OCI-LY3 (cell line): ENCODE data around the gene ARHGEF16.

ENCODE experiments used
- H2AFZ ChIP-seq: fragments of 200-600, 300-600 bp; shearing (Covaris generic); 2 replicates; pipeline ENCODE4 v1.6.0; 2014; ENCODE audit warnings: antibody characterized with exemption, low read depth, low read length
- H3K27ac ChIP-seq: fragments of 200-600, 300-600 bp; sonication (generic); 2 replicates; pipeline ENCODE4 v1.5.1; 2014; ENCODE audit warnings: mild to moderate bottlenecking, low read length, moderate library complexity, mixed read lengths
- H3K27me3 ChIP-seq: fragments of 200-600, 300-600 bp; sonication (generic); 2 replicates; pipeline ENCODE4 v1.6.1; 2014; ENCODE audit warnings: low read depth, low read length, mixed read lengths
- H3K36me3 ChIP-seq: fragments of 200-600, 300-600 bp; sonication (generic); replicated peaks from 2 replicates; pipeline ENCODE3; 2014; ENCODE audit warnings: low read depth, low read length, mixed read lengths
- H3K4me1 ChIP-seq: fragments of 300-600, 200-600 bp; sonication (generic); 2 replicates; pipeline ENCODE4 v1.6.1; 2014; ENCODE audit warnings: low read length, mixed read lengths
- H3K4me2 ChIP-seq: fragments of 200-600, 300-600 bp; sonication (generic); 2 replicates; pipeline ENCODE4 v1.6.1; 2014; ENCODE audit warnings: low read length, mixed read lengths
- H3K4me3 ChIP-seq: fragments of 300-600, 200-600 bp; sonication (generic); 2 replicates; pipeline ENCODE4 v1.5.1; 2014; ENCODE audit warnings: antibody characterized with exemption, mild to moderate bottlenecking, low read length, moderate library complexity
- H3K79me2 ChIP-seq: fragments of 300-600, 200-600 bp; shearing (Covaris generic); 2 replicates; pipeline ENCODE4 v1.6.1; 2014; ENCODE audit warnings: mild to moderate bottlenecking, low read length, mixed read lengths
- H3K9ac ChIP-seq: fragments of 300-600, 200-600 bp; shearing (Covaris generic); 2 replicates; pipeline ENCODE4 v1.6.0; 2014; ENCODE audit warnings: mild to moderate bottlenecking, low read length, moderate library complexity
- H3K9me3 ChIP-seq: fragments of 200-600, 300-600 bp; shearing (Covaris generic); 2 replicates; pipeline ENCODE4 v1.6.1; 2014; ENCODE audit warnings: low read length, mixed read lengths; ENCODE audit not compliant: insufficient read depth
- H4K20me1 ChIP-seq: fragments of 200-600, 300-600 bp; sonication (generic); 2 replicates; pipeline ENCODE4 v1.6.1; 2016; ENCODE audit warnings: low read length, mixed read lengths; ENCODE audit not compliant: insufficient read depth
- EZH2phosphoT487 ChIP-seq: fragments of 200-600 bp; shearing (Covaris generic); IDR thresholded peaks from 2 replicates; pipeline ENCODE4 v1.6.1; 2018; ENCODE audit warnings: antibody characterized with exemption, mixed run types, low read depth
- TF ChIP-seq, protein P1 (sequence below): fragments of 200-600, 300-600 bp; sonication (generic); IDR thresholded peaks from 2 replicates; pipeline ENCODE4 v1.5.1; 2014; ENCODE audit warnings: antibody characterized with exemption, low read length, low read depth

Gene ARHGEF16

DNA sequence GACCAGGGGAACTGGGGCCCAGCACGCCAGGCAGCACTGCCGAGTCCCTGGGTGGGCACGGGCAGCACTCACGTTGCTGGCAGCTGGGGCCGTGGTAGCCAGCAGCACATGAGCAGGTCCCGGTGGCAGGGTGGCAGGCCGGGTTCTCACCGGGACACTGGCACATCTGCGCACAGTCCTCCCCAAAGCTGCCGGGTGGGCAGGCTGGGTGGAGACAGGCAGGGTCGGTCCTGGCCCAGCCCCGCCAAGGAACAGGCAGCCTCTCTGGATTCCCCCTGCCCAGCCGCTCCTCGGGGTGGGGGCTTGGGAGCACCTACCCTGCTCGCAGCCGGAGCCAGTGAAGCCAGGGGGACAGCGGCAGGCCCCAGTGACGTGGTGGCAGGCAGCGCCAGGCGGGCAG, 42.5 kb downstream of the ARHGEF16 start:
- H3K4me2 ChIP-seq, result no peak overlapping the region
- H3K36me3 ChIP-seq, result no peaks in the 10 kb centered on the region
- no peaks in the 10 kb centered on the region for H3K9me3 ChIP-seq
- no peak overlapping the region for H3K9ac ChIP-seq
- no peak overlapping the region for H2AFZ ChIP-seq
- no peaks in the 10 kb centered on the region for H3K79me2 ChIP-seq
- H4K20me1 ChIP-seq, result no peaks in the 10 kb centered on the region
- TF ChIP-seq, protein P1, sequence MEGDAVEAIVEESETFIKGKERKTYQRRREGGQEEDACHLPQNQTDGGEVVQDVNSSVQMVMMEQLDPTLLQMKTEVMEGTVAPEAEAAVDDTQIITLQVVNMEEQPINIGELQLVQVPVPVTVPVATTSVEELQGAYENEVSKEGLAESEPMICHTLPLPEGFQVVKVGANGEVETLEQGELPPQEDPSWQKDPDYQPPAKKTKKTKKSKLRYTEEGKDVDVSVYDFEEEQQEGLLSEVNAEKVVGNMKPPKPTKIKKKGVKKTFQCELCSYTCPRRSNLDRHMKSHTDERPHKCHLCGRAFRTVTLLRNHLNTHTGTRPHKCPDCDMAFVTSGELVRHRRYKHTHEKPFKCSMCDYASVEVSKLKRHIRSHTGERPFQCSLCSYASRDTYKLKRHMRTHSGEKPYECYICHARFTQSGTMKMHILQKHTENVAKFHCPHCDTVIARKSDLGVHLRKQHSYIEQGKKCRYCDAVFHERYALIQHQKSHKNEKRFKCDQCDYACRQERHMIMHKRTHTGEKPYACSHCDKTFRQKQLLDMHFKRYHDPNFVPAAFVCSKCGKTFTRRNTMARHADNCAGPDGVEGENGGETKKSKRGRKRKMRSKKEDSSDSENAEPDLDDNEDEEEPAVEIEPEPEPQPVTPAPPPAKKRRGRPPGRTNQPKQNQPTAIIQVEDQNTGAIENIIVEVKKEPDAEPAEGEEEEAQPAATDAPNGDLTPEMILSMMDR, result no peak
- TF ChIP-seq EZH2phosphoT487, result no peak
- H3K4me1 ChIP-seq, result no peaks in the 10 kb centered on the region
- no peak overlapping the region for H3K27ac ChIP-seq
- no peaks in the 10 kb centered on the region for H3K27me3 ChIP-seq
- no peak overlapping the region for H3K4me3 ChIP-seq

DNA sequence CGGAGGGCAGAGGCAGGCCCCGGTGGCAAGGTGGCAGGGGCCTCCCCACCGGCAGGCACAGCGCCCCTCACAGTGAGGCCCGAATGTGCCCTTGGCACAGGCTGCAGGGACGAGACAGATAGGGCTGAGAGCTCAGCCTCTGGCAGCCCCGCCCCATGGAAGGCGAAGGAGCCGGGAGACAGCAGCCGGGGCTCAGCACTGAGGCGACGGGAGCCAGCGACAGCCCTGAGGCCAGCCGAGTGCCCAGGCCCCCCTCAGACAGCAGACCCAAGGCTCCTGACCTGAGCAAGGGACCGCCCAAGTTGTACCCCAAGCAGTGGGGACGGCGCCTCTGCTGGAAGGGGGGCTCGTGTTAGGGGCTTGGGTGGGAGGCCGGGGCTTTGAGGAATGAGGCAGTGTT, 43.1 kb downstream of the ARHGEF16 start:
- Histone ChIP-seq H4K20me1 (no peaks in the 10 kb centered on the region), H2AFZ (no peak overlapping the region), H3K27ac (no peak overlapping the region), H3K4me1 (no peaks in the 10 kb centered on the region), H3K27me3 (no peaks in the 10 kb centered on the region), H3K9ac (no peak overlapping the region), H3K4me2 (no peak overlapping the region), H3K9me3 (no peaks in the 10 kb centered on the region), H3K79me2 (no peaks in the 10 kb centered on the region), H3K4me3 (no peak overlapping the region), H3K36me3 (no peaks in the 10 kb centered on the region)
- no peak for TF ChIP-seq EZH2phosphoT487
- TF ChIP-seq, protein P1, result no peak

- Histone ChIP-seq H3K4me3 (no peak overlapping the region), H3K4me1 (no peaks in the 10 kb centered on the region), H3K27me3 (no peaks in the 10 kb centered on the region), H4K20me1 (no peaks in the 10 kb centered on the region), H3K9me3 (no peaks in the 10 kb centered on the region), H3K79me2 (no peaks in the 10 kb centered on the region), H3K9ac (no peak overlapping the region), H3K4me2 (no peak overlapping the region), H3K27ac (no peak overlapping the region), H2AFZ (no peak overlapping the region), H3K36me3 (no peaks in the 10 kb centered on the region)
- TF ChIP-seq EZH2phosphoT487, result no peak
- TF ChIP-seq, protein P1, result no peak
Measured at GRCh38 chr1:3498246-3498930, 43.9 kb downstream of the ARHGEF16 start.

DNA sequence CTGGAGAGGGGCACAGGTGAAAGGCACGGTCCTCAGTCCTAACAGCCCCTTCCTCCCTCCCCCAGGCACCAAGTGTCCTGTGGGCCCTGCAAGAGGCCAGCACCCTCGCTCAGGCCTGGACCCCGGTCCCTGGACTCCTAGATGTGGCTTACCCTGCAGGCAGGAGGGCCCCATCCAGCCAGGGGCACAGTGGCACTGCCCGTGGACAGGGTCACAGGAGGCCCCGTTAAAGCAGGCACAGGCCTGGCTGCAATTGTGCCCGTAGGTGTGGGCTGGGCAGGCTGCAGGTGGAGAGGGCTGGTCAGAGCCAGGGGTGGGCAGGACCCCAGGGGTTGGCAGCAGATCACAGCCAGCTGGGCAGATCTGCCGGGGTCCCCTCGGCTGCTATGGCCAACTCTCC, 44.5 kb downstream of the ARHGEF16 start:
- H3K9me3 ChIP-seq, result no peaks in the 10 kb centered on the region
- no peaks in the 10 kb centered on the region for H3K27me3 ChIP-seq
- H3K9ac ChIP-seq, result no peak overlapping the region
- H2AFZ ChIP-seq, result no peak overlapping the region
- no peaks in the 10 kb centered on the region for H4K20me1 ChIP-seq
- no peak overlapping the region for H3K27ac ChIP-seq
- no peaks in the 10 kb centered on the region for H3K4me1 ChIP-seq
- H3K79me2 ChIP-seq, result no peaks in the 10 kb centered on the region
- no peak overlapping the region for H3K4me3 ChIP-seq
- H3K36me3 ChIP-seq, result no peaks in the 10 kb centered on the region
- no peak overlapping the region for H3K4me2 ChIP-seq
- TF ChIP-seq EZH2phosphoT487, result no peak
- TF ChIP-seq, protein P1, result no peak
